ENCODE data around the gene TMEM125.

GRCh38 chr1:43238991-43239469 lies 30.8 kb upstream of the TMEM125 start:
- TF ChIP-seq EZH2 (IDR thresholded peaks at IDR 0.05; ENCODE audit: insufficient read depth, poor library complexity, severe bottlenecking) = no peak
- no peak for TF ChIP-seq EZH2phosphoT487 (IDR thresholded peaks at IDR 0.05; ENCODE audit: insufficient read depth, low read depth)

Data from GM23248 (cell line).